GM12875 (cell line): ENCODE data around the gene MACROD1.

Experiments used
- H3K4me3 ChIP-seq: one replicate; pipeline ENCODE4 v1.5.1; 2011; ENCODE audit warnings: low read depth, low read length, control low read depth
- TF ChIP-seq, protein P1 (sequence below): IDR thresholded peaks from 2 replicates; pipeline ENCODE4 v1.5.1; 2011; ENCODE audit warnings: low read depth, mild to moderate bottlenecking, control low read depth, inconsistent platforms, low read length, moderate library complexity, borderline replicate concordance; ENCODE audit not compliant: insufficient read depth

Gene MACROD1

DNA sequence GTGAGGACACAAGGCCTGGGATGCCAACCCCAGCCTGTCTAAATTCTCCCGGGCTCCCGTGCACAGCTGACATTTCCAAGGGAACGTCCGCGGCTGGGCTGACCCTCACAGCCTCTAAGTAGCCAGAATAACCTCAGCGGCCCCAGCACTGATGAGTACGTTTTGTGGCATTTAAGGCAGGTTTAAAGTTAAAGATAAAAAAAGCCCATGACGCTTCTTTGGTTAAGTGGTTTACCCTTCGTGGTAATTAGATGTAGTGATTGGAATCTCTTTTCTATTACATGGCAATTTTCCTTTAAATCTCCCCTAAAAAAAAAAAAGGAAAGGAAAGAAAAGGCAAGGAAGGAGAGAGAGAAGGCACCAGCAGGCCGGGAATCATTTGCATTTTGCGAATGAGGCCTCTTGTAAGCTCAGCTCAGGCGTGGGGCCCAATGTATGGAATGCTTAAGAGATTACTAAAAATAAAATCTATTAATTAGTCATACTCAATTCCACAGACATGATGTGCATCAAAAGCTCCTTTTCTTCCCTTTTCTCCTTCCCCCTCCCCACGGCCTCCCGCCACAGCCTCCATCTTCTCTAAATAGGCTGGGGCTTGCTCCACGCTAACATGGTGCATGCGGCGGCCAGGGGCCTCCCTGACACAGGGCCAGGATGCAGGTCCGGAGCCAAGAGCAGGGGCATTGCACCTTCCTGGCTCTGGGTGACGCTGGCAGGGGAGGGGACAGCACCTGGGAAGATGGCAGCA lies 44.1 kb downstream of the MACROD1 start:
- TF ChIP-seq, protein P1, sequence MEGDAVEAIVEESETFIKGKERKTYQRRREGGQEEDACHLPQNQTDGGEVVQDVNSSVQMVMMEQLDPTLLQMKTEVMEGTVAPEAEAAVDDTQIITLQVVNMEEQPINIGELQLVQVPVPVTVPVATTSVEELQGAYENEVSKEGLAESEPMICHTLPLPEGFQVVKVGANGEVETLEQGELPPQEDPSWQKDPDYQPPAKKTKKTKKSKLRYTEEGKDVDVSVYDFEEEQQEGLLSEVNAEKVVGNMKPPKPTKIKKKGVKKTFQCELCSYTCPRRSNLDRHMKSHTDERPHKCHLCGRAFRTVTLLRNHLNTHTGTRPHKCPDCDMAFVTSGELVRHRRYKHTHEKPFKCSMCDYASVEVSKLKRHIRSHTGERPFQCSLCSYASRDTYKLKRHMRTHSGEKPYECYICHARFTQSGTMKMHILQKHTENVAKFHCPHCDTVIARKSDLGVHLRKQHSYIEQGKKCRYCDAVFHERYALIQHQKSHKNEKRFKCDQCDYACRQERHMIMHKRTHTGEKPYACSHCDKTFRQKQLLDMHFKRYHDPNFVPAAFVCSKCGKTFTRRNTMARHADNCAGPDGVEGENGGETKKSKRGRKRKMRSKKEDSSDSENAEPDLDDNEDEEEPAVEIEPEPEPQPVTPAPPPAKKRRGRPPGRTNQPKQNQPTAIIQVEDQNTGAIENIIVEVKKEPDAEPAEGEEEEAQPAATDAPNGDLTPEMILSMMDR: no peak
- H3K4me3 ChIP-seq: no peak overlapping the region

DNA sequence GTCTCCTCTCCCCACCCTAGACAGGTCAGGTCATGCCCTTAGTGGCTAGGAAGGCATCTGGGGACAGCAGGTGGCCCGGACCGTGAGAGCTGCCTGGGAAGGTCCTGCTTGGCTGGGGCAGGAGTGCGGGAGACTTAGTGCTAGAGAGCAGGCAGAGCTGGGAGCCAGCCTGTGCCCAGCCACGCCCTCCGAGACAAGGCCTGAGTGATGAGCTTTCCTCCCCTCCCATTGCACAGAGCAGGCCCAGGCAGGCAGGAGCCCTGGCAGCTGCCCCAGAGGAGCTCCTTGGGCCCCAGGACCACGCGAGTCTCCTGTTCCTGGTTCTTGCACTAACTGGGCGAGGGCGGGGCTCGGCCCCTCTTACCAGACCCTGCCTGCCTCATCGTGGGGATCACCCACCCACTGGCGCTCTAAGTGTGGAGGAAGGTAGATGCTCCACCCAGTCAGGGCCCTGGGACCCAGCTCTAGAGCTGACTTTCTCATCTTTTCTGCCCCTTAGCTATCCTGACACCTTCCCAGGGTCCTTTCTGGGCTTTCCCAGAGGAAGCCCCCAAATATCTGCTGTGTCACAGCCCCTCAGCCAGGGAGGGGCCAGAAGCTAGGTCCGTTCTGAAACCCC lies 44.9 kb downstream of the MACROD1 start:
- TF ChIP-seq, protein P1: no peak
- H3K4me3 ChIP-seq: no peak overlapping the region

DNA sequence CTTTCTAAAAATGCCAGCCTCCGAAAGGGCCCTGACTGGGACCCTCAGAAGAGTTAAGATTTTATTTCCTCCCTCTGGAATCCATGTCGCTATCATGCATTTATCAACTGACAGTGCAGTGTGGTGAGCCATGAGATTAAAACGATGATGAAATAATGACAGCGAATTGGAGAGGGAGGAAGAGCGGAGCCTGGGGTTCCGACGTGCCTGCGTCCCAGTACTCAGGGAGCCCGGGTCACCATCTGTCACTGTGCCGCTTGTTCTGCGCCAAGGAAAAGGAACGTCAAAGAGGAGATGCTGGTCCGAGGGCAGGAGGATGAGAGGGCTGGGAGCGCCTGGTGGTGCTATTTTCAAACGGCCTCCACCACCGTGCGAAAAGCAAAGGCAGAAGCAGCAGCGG lies 46.2 kb downstream of the MACROD1 start:
- H3K4me3 ChIP-seq: no peak overlapping the region
- TF ChIP-seq, protein P1: no peak

DNA sequence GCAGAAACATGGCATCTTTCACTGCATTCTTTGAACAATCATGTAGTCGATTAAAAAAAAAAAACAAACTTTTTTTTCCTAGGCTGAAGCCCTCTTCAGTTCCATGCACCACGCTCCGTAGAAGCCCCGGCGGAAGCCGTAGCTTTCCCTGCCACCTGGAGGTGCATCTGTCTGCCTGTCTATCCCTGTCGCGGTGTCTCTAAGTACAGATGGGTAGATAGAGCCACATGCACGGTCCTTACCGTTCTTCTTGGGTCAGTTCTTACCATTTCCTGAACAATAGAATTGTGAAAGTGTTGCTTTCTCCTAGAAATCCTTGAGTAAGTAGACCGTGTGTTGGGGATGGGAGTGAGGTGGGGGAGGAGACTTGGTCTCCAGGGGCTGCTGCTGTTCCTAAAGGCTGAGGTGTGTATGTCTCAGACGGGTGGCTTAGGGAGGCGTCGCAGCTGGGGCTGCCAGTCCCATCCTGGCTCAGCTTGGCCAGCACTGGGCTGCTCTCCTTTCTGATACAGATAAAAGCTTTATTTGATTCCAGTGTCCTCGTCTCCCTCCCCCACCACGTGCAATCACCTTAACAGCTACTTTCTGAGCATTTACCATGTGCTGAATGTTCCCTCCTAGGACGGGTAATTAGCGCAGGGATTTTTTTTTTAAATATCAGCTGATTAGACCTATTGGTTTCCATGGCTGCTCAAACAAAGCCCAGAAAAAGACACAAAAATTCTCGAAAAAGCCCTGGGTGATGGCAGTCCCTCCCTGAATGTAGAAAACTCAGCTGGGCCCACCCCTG lies 46.8 kb downstream of the MACROD1 start:
- TF ChIP-seq, protein P1: no peak
- H3K4me3 ChIP-seq: no peak overlapping the region

DNA sequence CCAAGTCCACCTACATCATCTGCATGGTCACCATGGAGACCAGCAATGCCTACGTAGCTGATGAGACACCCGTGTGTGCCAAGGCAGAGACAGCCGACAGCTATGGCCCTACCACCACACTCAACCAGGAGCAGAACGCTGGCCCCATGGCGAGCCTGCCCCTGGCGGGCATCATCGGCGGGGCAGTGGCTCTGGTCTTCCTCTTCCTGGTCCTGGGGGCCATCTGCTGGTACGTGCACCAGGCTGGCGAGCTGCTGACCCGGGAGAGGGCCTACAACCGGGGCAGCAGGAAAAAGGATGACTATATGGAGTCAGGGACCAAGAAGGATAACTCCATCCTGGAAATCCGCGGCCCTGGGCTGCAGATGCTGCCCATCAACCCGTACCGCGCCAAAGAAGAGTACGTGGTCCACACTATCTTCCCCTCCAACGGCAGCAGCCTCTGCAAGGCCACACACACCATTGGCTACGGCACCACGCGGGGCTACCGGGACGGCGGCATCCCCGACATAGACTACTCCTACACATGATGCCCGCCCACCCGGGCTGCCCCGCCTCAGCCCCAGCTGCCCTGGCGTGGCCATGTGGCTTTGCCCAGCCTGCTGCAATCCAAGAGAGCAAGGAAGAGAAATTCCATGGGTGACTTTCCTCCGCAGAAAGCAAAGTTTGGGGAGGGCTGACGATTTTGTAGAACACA lies 48.0 kb downstream of the MACROD1 start:
- no peak overlapping the region for H3K4me3 ChIP-seq
- TF ChIP-seq, protein P1: no peak

DNA sequence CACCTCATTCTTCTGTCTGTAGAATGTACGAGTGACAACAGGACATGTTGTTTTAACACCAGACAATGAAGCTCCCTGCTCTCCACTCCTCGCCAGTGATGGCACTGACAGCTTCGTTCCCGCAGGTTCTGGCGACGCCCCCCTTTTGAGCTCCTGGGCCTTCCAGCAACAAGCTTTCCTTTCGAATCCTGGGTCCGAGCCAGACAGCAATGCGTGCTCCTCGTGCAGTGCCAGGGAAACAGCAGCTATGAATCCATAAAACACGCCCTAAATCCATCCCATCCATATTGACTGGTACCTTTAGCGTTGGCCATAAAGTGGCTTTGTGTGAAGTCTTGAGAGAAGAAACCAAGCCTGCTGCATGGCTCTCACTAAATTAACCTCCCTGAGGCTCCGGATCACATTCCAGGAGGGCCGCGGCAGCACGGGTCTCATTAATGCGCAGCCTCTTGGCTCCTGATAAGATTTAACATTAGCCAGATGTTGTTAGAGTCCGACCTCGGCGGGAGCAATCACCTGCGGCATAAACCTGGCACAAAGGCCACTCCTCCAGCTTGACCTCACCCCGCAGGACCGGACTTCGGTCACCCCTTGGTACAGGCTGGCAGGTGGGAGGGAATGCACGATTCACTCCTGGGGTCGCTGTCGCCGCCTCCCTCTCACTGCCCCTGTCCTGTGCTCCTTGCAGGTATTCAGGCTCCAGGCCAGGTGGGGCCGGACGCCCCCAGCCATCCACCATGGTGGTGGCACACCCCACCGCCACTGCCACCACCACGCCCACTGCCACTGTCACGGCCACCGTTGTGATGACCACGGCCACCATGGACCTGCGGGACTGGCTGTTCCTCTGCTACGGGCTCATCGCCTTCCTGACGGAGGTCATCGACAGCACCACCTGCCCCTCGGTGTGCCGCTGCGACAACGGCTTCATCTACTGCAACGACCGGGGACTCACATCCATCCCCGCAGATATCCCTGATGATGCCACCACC lies 50.1 kb downstream of the MACROD1 start:
- TF ChIP-seq, protein P1: no peak
- no peak overlapping the region for H3K4me3 ChIP-seq
